Hepatic stellate cell (primary cell): Measurements from ENCODE around the gene OR52N1.

Experiments used
- DNase-seq: peaks from one replicate; pipeline ENCODE4 v3.0.0; 2011; ENCODE audit warnings: low spot score

OR52N1 gene

GRCh38 chr11:5791165-5791564 is at the start of gene OR52N1:
Gene OR52N1 (minus strand): TSS chr11:5791265. CDS start chr11:5788816, 2,449 bp downstream.
- DNase-seq = no peak

- DNase-seq = no peak
Measured at GRCh38 chr11:5837695-5838094, 46.6 kb upstream of the OR52N1 start.

- DNase-seq = no peak
Measured at GRCh38 chr11:5833446-5833845, 42.4 kb upstream of the OR52N1 start.

- DNase-seq = no peak
Measured at GRCh38 chr11:5831196-5831829, 40.2 kb upstream of the OR52N1 start.

GRCh38 chr11:5818245-5818886 is 27.3 kb upstream of the OR52N1 start:
- no peak for DNase-seq

- no peak for DNase-seq
Measured at GRCh38 chr11:5815534-5815933, 24.5 kb upstream of the OR52N1 start.

- DNase-seq = no peak
Measured at GRCh38 chr11:5809905-5810795, 19.1 kb upstream of the OR52N1 start.

GRCh38 chr11:5809122-5809519 is 18.1 kb upstream of the OR52N1 start:
- DNase-seq = no peak

GRCh38 chr11:5808500-5809121 is 17.5 kb upstream of the OR52N1 start, which contains the start of gene OR52N2:
Gene OR52N2 (plus strand): TSS chr11:5808924. CDS start chr11:5820336, 11,412 bp downstream.
- peak; percentile 23 for DNase-seq

- DNase-seq = no peak
Measured at GRCh38 chr11:5807580-5807979, 16.5 kb upstream of the OR52N1 start.

GRCh38 chr11:5803982-5804381 is 12.9 kb upstream of the OR52N1 start:
- no peak for DNase-seq

- DNase-seq = no peak
Measured at GRCh38 chr11:5796541-5796940, 5.5 kb upstream of the OR52N1 start.

- no peak for DNase-seq
Measured at GRCh38 chr11:5783255-5783654, 7.8 kb downstream of the OR52N1 start, which contains the start of gene OR52N5. Gene OR52N5 (minus strand): TSS chr11:5783355. CDS start chr11:5778634, 4,721 bp downstream.

GRCh38 chr11:5767056-5767455 is 24.0 kb downstream of the OR52N1 start:
- DNase-seq = no peak

- no peak for DNase-seq
Measured at GRCh38 chr11:5753943-5754342, 37.1 kb downstream of the OR52N1 start, which contains the start of gene OR52N4. Gene OR52N4 (plus strand): TSS chr11:5754243. CDS start chr11:5754741, 498 bp downstream.

GRCh38 chr11:5749836-5750235 is 41.2 kb downstream of the OR52N1 start:
- DNase-seq = no peak

- no peak for DNase-seq
Measured at GRCh38 chr11:5746614-5747013, 44.5 kb downstream of the OR52N1 start.

- DNase-seq = no peak
Measured at GRCh38 chr11:5738431-5738830, 52.6 kb downstream of the OR52N1 start.

GRCh38 chr11:5737670-5738392 is 53.2 kb downstream of the OR52N1 start:
- DNase-seq = no peak

- no peak for DNase-seq
Measured at GRCh38 chr11:5737091-5737490, 54.0 kb downstream of the OR52N1 start.
